CD4-positive, alpha-beta T cell (primary cell): ENCODE measurements around the gene SIDT2. TPM values are rescaled to one million over a fixed set of nuclear protein-coding genes. Genes with fewer than 3 reads are reported as not detected.

Experiments
- ATAC-seq: fragments of 200-7000 bp; cut with Tn5 transposase; one replicate; pipeline ENCODE4 v1.10.0; 2022; ENCODE audit warnings: mild to moderate bottlenecking; ENCODE audit not compliant: poor library complexity
- CTCF ChIA-PET: fragments of 350-600 bp; sonication (Branson Sonifier 250); formaldehyde crosslinking; loops from one replicate; lab custom pipeline; 2021; ENCODE audit warnings: antibody characterized with exemption, inconsistent platforms; lab: Charles Lee
- POLR2A ChIA-PET: fragments of 350-600 bp; sonication (Branson Sonifier 250); formaldehyde crosslinking; loops from one replicate; lab custom pipeline; 2021; ENCODE audit warnings: antibody characterized with exemption, inconsistent platforms; lab: Charles Lee
- DNase-seq, 14 experiments: peaks; one replicate each; pipeline ENCODE4 v3.0.0-alpha.2; 2013 to 2020; ENCODE audit warnings: mixed read lengths in 2 of 14
- H3K27ac ChIP-seq, 2 donors: one replicate each; pipeline versions ENCODE4 v1.5.1 to v1.7.0; 2013; ENCODE audit warnings: low read length in 2 of 2, low read depth in 1 of 2, mild to moderate bottlenecking in 1 of 2
- H3K27me3 ChIP-seq, 2 experiments: 1 replicate in 1 of 2; 2 replicates in 1 of 2; pipeline versions ENCODE4 v1.6.1 to v1.7.0; 2013; ENCODE audit warnings: low read length in 2 of 2, control low read depth in 1 of 2, mild to moderate bottlenecking in 1 of 2, moderate library complexity in 1 of 2; ENCODE audit not compliant: insufficient read depth in 2 of 2, control insufficient read depth in 1 of 2
- H3K36me3 ChIP-seq: one replicate; pipeline ENCODE4 v1.6.1; 2013; ENCODE audit warnings: low read length, control low read depth; ENCODE audit not compliant: insufficient read depth
- H3K4me1 ChIP-seq: one replicate; pipeline ENCODE4 v1.6.1; 2013; ENCODE audit warnings: low read length, control low read depth; ENCODE audit not compliant: insufficient read depth
- H3K4me3 ChIP-seq: one replicate; pipeline ENCODE4 v1.5.1; 2013; ENCODE audit warnings: mild to moderate bottlenecking, low read length, moderate library complexity
- H3K9me3 ChIP-seq, 2 experiments: 1 replicate in 1 of 2; 2 replicates in 1 of 2; pipeline versions ENCODE4 v1.6.1 to v1.7.0; 2013; ENCODE audit warnings: low read length in 2 of 2, mild to moderate bottlenecking in 2 of 2, control low read depth in 1 of 2, moderate library complexity in 1 of 2; ENCODE audit not compliant: control insufficient read depth in 1 of 2, insufficient read depth in 1 of 2
- H3K27ac Mint-ChIP-seq: one replicate; pipeline ENCODE4 v1.8.0; 2020; ENCODE audit warnings: mixed read lengths
- H3K27me3 Mint-ChIP-seq: one replicate; pipeline ENCODE4 v1.8.0; 2021; ENCODE audit warnings: mixed read lengths
- H3K36me3 Mint-ChIP-seq: one replicate; pipeline ENCODE4 v1.8.0; 2021; ENCODE audit warnings: low read depth, mixed read lengths
- H3K4me1 Mint-ChIP-seq: one replicate; pipeline ENCODE4 v1.8.0; 2021; ENCODE audit warnings: low read depth, mixed read lengths
- H3K4me3 Mint-ChIP-seq: one replicate; pipeline ENCODE4 v1.8.0; 2020; ENCODE audit warnings: mild to moderate bottlenecking, mixed read lengths
- H3K9me3 Mint-ChIP-seq: one replicate; pipeline ENCODE4 v1.8.0; 2020; ENCODE audit warnings: mixed read lengths
- intact Hi-C, 2 experiments: fragments of 100-400 bp; cut with DNase I in 1 of 2; cut with micrococcal nuclease in 1 of 2; formaldehyde crosslinking; loops; one replicate each; pipeline versions ENCODE4 v1.15.1 to v1.9.0; 2023 to 2025; cut with DNase I, micrococcal nuclease
- total RNA-seq, 174 experiments: library from RNA in 2 of 174; stranded (reverse) in 2 of 174; gene quantifications; one replicate each; pipeline ENCODE4 v1.2.3 and lab custom pipeline; 2021 to 2026
- TF ChIP-seq, protein P1 (sequence below): fragments of 200-600 bp; IDR thresholded peaks from one replicate; pipeline ENCODE4 v1.8.0; 2022; ENCODE audit warnings: antibody characterized with exemption, mild to moderate bottlenecking

The SIDT2 gene
- total RNA-seq, 2 experiments from 2014 or later: 197 to 200 TPM

DNA sequence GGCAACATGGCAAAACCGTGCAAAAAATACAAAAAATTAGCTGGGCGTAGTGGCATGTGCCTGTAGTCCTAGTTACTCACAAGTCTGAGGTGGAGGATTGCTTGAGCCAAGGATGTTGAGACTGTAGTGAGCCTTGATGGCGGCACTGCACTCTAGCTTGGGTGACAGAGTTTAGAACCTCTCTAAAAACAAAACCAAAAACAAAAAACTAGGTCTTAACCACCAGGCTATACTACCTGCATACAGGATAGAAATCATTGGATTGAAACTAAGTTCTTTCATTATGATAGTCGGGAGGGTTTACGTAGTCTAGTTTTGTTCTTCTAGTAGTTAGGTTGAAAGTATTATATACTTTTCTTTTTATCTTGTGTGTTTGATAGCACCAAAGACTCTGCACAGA lies 59.7 kb downstream of the SIDT2 start:
- Mint-ChIP-seq H3K27ac (no peak overlapping the region), H3K4me1 (peaks cover 14% of the 10 kb centered on the region), H3K4me3 (no peak overlapping the region), H3K27me3 (no peaks in the 10 kb centered on the region), H3K36me3 (peaks cover 54% of the 10 kb centered on the region), H3K9me3 (no peaks in the 10 kb centered on the region)
- Histone ChIP-seq H3K4me3 (no peak overlapping the region), H3K4me1 (peaks cover 4% of the 10 kb centered on the region), H3K36me3 (peaks cover 31% of the 10 kb centered on the region), H3K27me3 (no peaks in the 10 kb centered on the region), H3K27ac (no peak overlapping the region), H3K9me3 (no peaks in the 10 kb centered on the region)
- POLR2A ChIA-PET: no interaction called here
- TF ChIP-seq, protein P1, sequence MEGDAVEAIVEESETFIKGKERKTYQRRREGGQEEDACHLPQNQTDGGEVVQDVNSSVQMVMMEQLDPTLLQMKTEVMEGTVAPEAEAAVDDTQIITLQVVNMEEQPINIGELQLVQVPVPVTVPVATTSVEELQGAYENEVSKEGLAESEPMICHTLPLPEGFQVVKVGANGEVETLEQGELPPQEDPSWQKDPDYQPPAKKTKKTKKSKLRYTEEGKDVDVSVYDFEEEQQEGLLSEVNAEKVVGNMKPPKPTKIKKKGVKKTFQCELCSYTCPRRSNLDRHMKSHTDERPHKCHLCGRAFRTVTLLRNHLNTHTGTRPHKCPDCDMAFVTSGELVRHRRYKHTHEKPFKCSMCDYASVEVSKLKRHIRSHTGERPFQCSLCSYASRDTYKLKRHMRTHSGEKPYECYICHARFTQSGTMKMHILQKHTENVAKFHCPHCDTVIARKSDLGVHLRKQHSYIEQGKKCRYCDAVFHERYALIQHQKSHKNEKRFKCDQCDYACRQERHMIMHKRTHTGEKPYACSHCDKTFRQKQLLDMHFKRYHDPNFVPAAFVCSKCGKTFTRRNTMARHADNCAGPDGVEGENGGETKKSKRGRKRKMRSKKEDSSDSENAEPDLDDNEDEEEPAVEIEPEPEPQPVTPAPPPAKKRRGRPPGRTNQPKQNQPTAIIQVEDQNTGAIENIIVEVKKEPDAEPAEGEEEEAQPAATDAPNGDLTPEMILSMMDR: no peak
- CTCF ChIA-PET: interaction anchor here (1.0 kb wide), 1 partner anchor 12 kb away, joined by 3 read pairs; no protein-coding TSS in a partner anchor
- ATAC-seq: no peak
- DNase-seq: no peak
- intact Hi-C loops: loop anchor here in 1 of 2 experiments (10.0 kb wide), 1 partner anchor 1337 kb away; the partner anchor contains the start of gene ARCN1

DNA sequence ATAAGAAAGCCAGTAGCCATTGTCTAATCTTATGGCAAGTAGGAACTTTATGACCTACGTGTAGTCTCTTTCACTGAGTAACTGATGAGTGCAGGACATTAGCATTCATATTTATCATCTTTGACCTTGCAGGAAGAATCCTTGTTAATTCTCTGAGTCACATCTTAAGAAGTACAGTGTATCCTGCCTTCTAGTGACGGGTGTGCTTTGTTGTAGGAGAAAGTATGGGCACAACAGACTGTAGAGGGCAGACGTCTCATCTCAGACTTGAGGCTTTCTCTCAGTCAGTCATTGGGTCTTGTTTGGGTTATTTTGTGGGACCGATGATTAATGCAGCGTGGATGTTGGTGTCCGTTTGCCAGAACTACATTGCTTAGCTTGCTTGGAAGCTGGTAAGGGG lies 60.8 kb downstream of the SIDT2 start:
- Mint-ChIP-seq H3K27me3 (no peaks in the 10 kb centered on the region), H3K27ac (no peak overlapping the region), H3K36me3 (peaks cover 51% of the 10 kb centered on the region), H3K4me1 (peaks cover 3% of the 10 kb centered on the region), H3K9me3 (no peaks in the 10 kb centered on the region), H3K4me3 (no peak overlapping the region)
- ATAC-seq (no peak), DNase-seq (no peak)
- Histone ChIP-seq H3K27ac (no peak overlapping the region), H3K4me1 (no peaks in the 10 kb centered on the region), H3K36me3 (peaks cover 38% of the 10 kb centered on the region), H3K4me3 (no peak overlapping the region), H3K27me3 (no peaks in the 10 kb centered on the region), H3K9me3 (no peaks in the 10 kb centered on the region)
- TF ChIP-seq, protein P1: no peak
- intact Hi-C loops: loop anchor here in 1 of 2 experiments (10.0 kb wide), 1 partner anchor 1336 kb away; the partner anchor contains the start of gene ARCN1
- CTCF ChIA-PET: interaction anchor here (1.0 kb wide), 1 partner anchor 13 kb away, joined by 3 read pairs; no protein-coding TSS in a partner anchor
- POLR2A ChIA-PET: no interaction called here

Other genes with a start within 250 kb of the SIDT2 start
- 10 to 100 TPM; 81.4 to 86.1 TPM for gene SIK3, start 80.3 kb upstream of the SIDT2 start, total RNA-seq
- gene PAFAH1B2, start 34.5 kb upstream of the SIDT2 start, total RNA-seq: 10 to 100 TPM; 44.3 to 45.6 TPM
- 1 to 10 TPM; 8.4 to 9.5 TPM for gene TAGLN, start 20.6 kb downstream of the SIDT2 start, total RNA-seq
- 100 to 1,000 TPM; 229 to 247 TPM for gene PCSK7, start 53.3 kb downstream of the SIDT2 start, total RNA-seq
- 10 to 100 TPM; 12.9 to 15.8 TPM for gene RNF214, start 53.9 kb downstream of the SIDT2 start, total RNA-seq
- 1 to 10 TPM in 1 of 2 experiments, under 1 TPM in 1; 0.99 to 1.2 TPM for gene BACE1-AS, start 112.6 kb downstream of the SIDT2 start, total RNA-seq
- gene BACE1, start 137.5 kb downstream of the SIDT2 start, total RNA-seq: under 1 TPM; 0.38 to 0.59 TPM
- gene CEP164, start 149.1 kb downstream of the SIDT2 start, total RNA-seq: 10 to 100 TPM; 33.0 to 36.7 TPM